Neural cell (in vitro differentiated cells): ENCODE data around the gene REPS2. TPM values are rescaled to one million over a fixed set of nuclear protein-coding genes. Genes with fewer than 3 reads are reported as not detected.

ENCODE experiments used
- H2AFZ ChIP-seq: fragments of 200-600, 300-800 bp; sonication (generic), shearing (Covaris generic); 2 replicates; pipeline ENCODE4 v1.6.0; 2014; ENCODE audit warnings: low read depth, mild to moderate bottlenecking, antibody characterized with exemption, low read length, moderate library complexity
- H3F3A ChIP-seq: fragments of 200-600 bp; shearing (Covaris generic); 2 replicates; pipeline ENCODE4 v1.6.1; 2016; ENCODE audit warnings: mild to moderate bottlenecking, moderate library complexity, mixed read lengths, antibody characterized with exemption, low read length; ENCODE audit not compliant: insufficient read depth, poor library complexity, severe bottlenecking
- H3K27ac ChIP-seq: fragments of 200-600, 300-800 bp; sonication (generic), shearing (Covaris generic); 2 replicates; pipeline ENCODE4 v1.5.1; 2014; ENCODE audit warnings: mild to moderate bottlenecking, low read length, moderate library complexity
- H3K27me3 ChIP-seq: fragments of 300-800, 200-600 bp; sonication (generic), shearing (Covaris generic); 2 replicates; pipeline ENCODE4 v1.6.0; 2014; ENCODE audit warnings: mild to moderate bottlenecking, low read depth, low read length, moderate library complexity; ENCODE audit not compliant: insufficient read depth
- H3K36me3 ChIP-seq: fragments of 300-800, 200-600 bp; sonication (generic), shearing (Covaris generic); 2 replicates; pipeline ENCODE4 v1.5.1; 2014; ENCODE audit warnings: mild to moderate bottlenecking, antibody characterized with exemption, low read length, moderate library complexity; ENCODE audit not compliant: insufficient read depth
- H3K4me2 ChIP-seq: fragments of 300-800, 200-600 bp; sonication (generic), shearing (Covaris generic); 2 replicates; pipeline ENCODE4 v1.6.0; 2014; ENCODE audit warnings: mild to moderate bottlenecking, low read length
- H3K4me3 ChIP-seq: fragments of 300-800, 200-600 bp; sonication (generic), shearing (Covaris generic); 2 replicates; pipeline ENCODE4 v1.5.1; 2014; ENCODE audit warnings: mild to moderate bottlenecking, low read length, moderate library complexity
- H3K79me2 ChIP-seq: fragments of 200-600 bp; shearing (Covaris generic); replicated peaks from 2 replicates; pipeline ENCODE4 v1.6.0; 2014; ENCODE audit warnings: mild to moderate bottlenecking, low read length, moderate library complexity; ENCODE audit not compliant: insufficient read depth
- H3K9ac ChIP-seq: fragments of 300-800, 200-600 bp; sonication (generic), shearing (Covaris generic); 2 replicates; pipeline ENCODE4 v1.6.1; 2016; ENCODE audit warnings: mild to moderate bottlenecking, low read length, mixed read lengths
- H3K9me2 ChIP-seq: fragments of 200-600 bp; shearing (Covaris generic); 2 replicates; pipeline ENCODE4 v1.6.1; 2016; ENCODE audit warnings: mild to moderate bottlenecking, low read length, mixed read lengths; ENCODE audit not compliant: insufficient read depth
- H3K9me3 ChIP-seq: fragments of 200-600, 300-800 bp; sonication (generic), shearing (Covaris generic); 2 replicates; pipeline ENCODE4 v1.6.1; 2016; ENCODE audit warnings: mild to moderate bottlenecking, mixed run types, low read length, moderate library complexity, mixed read lengths
- H4K20me1 ChIP-seq: fragments of 200-600 bp; shearing (Covaris generic); 2 replicates; pipeline ENCODE4 v1.6.1; 2016; ENCODE audit warnings: mild to moderate bottlenecking, mixed run types; ENCODE audit not compliant: insufficient read depth
- CTCF ChIP-seq: fragments of 450-650 bp; IDR thresholded peaks from 2 replicates; pipeline ENCODE4 v1.5.1; 2014; ENCODE audit warnings: antibody characterized with exemption, mild to moderate bottlenecking, moderate library complexity; ENCODE audit not compliant: poor library complexity, severe bottlenecking
- EP300 ChIP-seq: fragments of 450-650 bp; conservative IDR thresholded peaks from 2 replicates; pipeline ENCODE4 v1.6.1; 2014; ENCODE audit warnings: antibody characterized with exemption, mild to moderate bottlenecking, moderate library complexity; ENCODE audit not compliant: poor library complexity, severe bottlenecking
- EZH2 ChIP-seq: fragments of 200-600, 300-800 bp; shearing (Covaris generic), sonication (generic); IDR thresholded peaks from 2 replicates; pipeline ENCODE4 v1.6.1; 2014; ENCODE audit warnings: antibody characterized with exemption, low read length, borderline replicate concordance, mild to moderate bottlenecking; ENCODE audit not compliant: insufficient read depth, poor library complexity, severe bottlenecking
- MXI1 ChIP-seq: fragments of 450-650 bp; conservative IDR thresholded peaks from 2 replicates; pipeline ENCODE4 v1.6.1; 2014; ENCODE audit warnings: antibody characterized with exemption, mild to moderate bottlenecking; ENCODE audit not compliant: poor library complexity, severe bottlenecking
- POLR2AphosphoS5 ChIP-seq: IDR thresholded peaks from 2 replicates; pipeline ENCODE4 v1.6.1; 2012
- RAD21 ChIP-seq: fragments of 450-650 bp; conservative IDR thresholded peaks from 2 replicates; pipeline ENCODE4 v1.6.1; 2014; ENCODE audit warnings: antibody characterized with exemption, mild to moderate bottlenecking, moderate library complexity
- REST ChIP-seq: IDR thresholded peaks from 2 replicates; pipeline ENCODE4 v1.6.1; 2012; ENCODE audit warnings: borderline replicate concordance
- SMC3 ChIP-seq: fragments of 450-650 bp; conservative IDR thresholded peaks from 2 replicates; pipeline ENCODE4 v1.6.1; 2014; ENCODE audit warnings: antibody characterized with exemption, mild to moderate bottlenecking, moderate library complexity; ENCODE audit not compliant: poor library complexity
- TAF1 ChIP-seq: IDR thresholded peaks from 2 replicates; pipeline ENCODE4 v1.6.1; 2012; ENCODE audit warnings: low read depth
- polyA plus RNA-seq: library from polyadenylated mRNA; depleted of rRNA; stranded (reverse); fragments of >200 nt; gene quantifications from 2 replicates; pipeline ENCODE4 v1.2.3, GENCODE V29; 2014

The REPS2 gene
- polyA plus RNA-seq, 1 donor from 2014 or later = 15.1 TPM

GRCh38 chrX:17072721-17073230, 126.3 kb downstream of the REPS2 start:
- no peaks in the 10 kb centered on the region for H3K9me2 ChIP-seq
- TF ChIP-seq EP300 = no peak
- TF ChIP-seq TAF1 = no peak
- no peak for TF ChIP-seq RAD21
- TF ChIP-seq SMC3 = no peak
- no peak for TF ChIP-seq MXI1
- TF ChIP-seq POLR2AphosphoS5 = no peak
- no peak for TF ChIP-seq REST
- TF ChIP-seq EZH2 = no peak
- TF ChIP-seq CTCF = no peak
- no peaks in the 10 kb centered on the region for H3K9me3 ChIP-seq
- no peak overlapping the region for H3K27ac ChIP-seq
- no peaks in the 10 kb centered on the region for H4K20me1 ChIP-seq
- no peak overlapping the region for H3K4me2 ChIP-seq
- no peak overlapping the region for H2AFZ ChIP-seq
- H3K79me2 ChIP-seq = no peaks in the 10 kb centered on the region
- no peaks in the 10 kb centered on the region for H3K27me3 ChIP-seq
- no peaks in the 10 kb centered on the region for H3F3A ChIP-seq
- no peaks in the 10 kb centered on the region for H3K36me3 ChIP-seq
- H3K9ac ChIP-seq = no peak overlapping the region
- no peak overlapping the region for H3K4me3 ChIP-seq

GRCh38 chrX:17075004-17075403, 128.5 kb downstream of the REPS2 start:
- H3K9ac ChIP-seq = no peak overlapping the region
- H3K36me3 ChIP-seq = no peaks in the 10 kb centered on the region
- no peaks in the 10 kb centered on the region for H3K27me3 ChIP-seq
- no peaks in the 10 kb centered on the region for H4K20me1 ChIP-seq
- no peaks in the 10 kb centered on the region for H3K9me2 ChIP-seq
- H3K4me2 ChIP-seq = no peak overlapping the region
- no peak overlapping the region for H2AFZ ChIP-seq
- no peak overlapping the region for H3K27ac ChIP-seq
- H3K79me2 ChIP-seq = no peaks in the 10 kb centered on the region
- no peak overlapping the region for H3K4me3 ChIP-seq
- no peak for TF ChIP-seq MXI1
- TF ChIP-seq SMC3 = no peak
- no peak for TF ChIP-seq TAF1
- no peak for TF ChIP-seq POLR2AphosphoS5
- TF ChIP-seq REST = no peak
- H3F3A ChIP-seq = no peaks in the 10 kb centered on the region
- no peaks in the 10 kb centered on the region for H3K9me3 ChIP-seq
